Hematopoietic multipotent progenitor cell treated with erythropoietin and hydrocortisone succinate and interleukin-3 and kit ligand, for 6 days (in vitro differentiated cells): Measurements from ENCODE around the gene RECK.
A peak's percentile ranks its signal among the peaks of the same experiment; 100 is the strongest.

Experiments
- DNase-seq: peaks from one replicate; pipeline ENCODE4 v3.0.0-alpha.2; 2015

RECK gene

GRCh38 chr9:36029765-36030528, 6.8 kb upstream of the RECK start:
- DNase-seq: peak; percentile 17

GRCh38 chr9:36030871-36031270, 5.8 kb upstream of the RECK start:
- DNase-seq: no peak

- no peak for DNase-seq
Observed at GRCh38 chr9:36031774-36032555, 4.7 kb upstream of the RECK start.

GRCh38 chr9:36033788-36034187, 2.9 kb upstream of the RECK start:
- DNase-seq: no peak

- DNase-seq: no peak
Observed at GRCh38 chr9:36034234-36034633, 2.5 kb upstream of the RECK start.

- no peak for DNase-seq
Observed at GRCh38 chr9:36035006-36035405, 1.7 kb upstream of the RECK start.

GRCh38 chr9:36036253-36036779, 397 bp upstream of the RECK start:
- DNase-seq: no peak

GRCh38 chr9:36037549-36038122, 923 bp downstream of the RECK start:
- DNase-seq: no peak

- no peak for DNase-seq
Observed at GRCh38 chr9:36039121-36039520, 2.4 kb downstream of the RECK start.

- DNase-seq: no peak
Observed at GRCh38 chr9:36039696-36040095, 3.0 kb downstream of the RECK start.

GRCh38 chr9:36040271-36040925, 3.7 kb downstream of the RECK start:
- DNase-seq: no peak

- DNase-seq: peak; percentile 26
Observed at GRCh38 chr9:36041506-36041905, 4.8 kb downstream of the RECK start.

GRCh38 chr9:36045610-36046009, 8.9 kb downstream of the RECK start:
- DNase-seq: no peak

- no peak for DNase-seq
Observed at GRCh38 chr9:36046923-36047322, 10.2 kb downstream of the RECK start.

GRCh38 chr9:36049408-36049807, 12.7 kb downstream of the RECK start:
- DNase-seq: no peak

GRCh38 chr9:36050476-36050875, 13.8 kb downstream of the RECK start:
- DNase-seq: no peak

- DNase-seq: no peak
Observed at GRCh38 chr9:36051317-36051716, 14.6 kb downstream of the RECK start.

GRCh38 chr9:36053971-36054370, 17.3 kb downstream of the RECK start:
- DNase-seq: no peak

GRCh38 chr9:36056896-36057295, 20.2 kb downstream of the RECK start:
- no peak for DNase-seq

- no peak for DNase-seq
Observed at GRCh38 chr9:36063804-36064447, 27.2 kb downstream of the RECK start.

GRCh38 chr9:36064448-36065037, 27.8 kb downstream of the RECK start:
- no peak for DNase-seq

GRCh38 chr9:36074055-36074454, 37.3 kb downstream of the RECK start:
- DNase-seq: no peak
